NCI-H2081 treated with DMSO at 0.1 percent for 48 hours (cell line): ENCODE data around the gene HELB.
"Not testable (repeated sequence)": the region's sequence is repeated elsewhere in the genome, so short reads cannot be mapped to it uniquely, and the experiment has no call there.

Source experiments
- DNase-seq: peaks from one replicate; lab custom pipeline; 2025; lab: John Stamatoyannopoulos, UW

Gene HELB

DNA sequence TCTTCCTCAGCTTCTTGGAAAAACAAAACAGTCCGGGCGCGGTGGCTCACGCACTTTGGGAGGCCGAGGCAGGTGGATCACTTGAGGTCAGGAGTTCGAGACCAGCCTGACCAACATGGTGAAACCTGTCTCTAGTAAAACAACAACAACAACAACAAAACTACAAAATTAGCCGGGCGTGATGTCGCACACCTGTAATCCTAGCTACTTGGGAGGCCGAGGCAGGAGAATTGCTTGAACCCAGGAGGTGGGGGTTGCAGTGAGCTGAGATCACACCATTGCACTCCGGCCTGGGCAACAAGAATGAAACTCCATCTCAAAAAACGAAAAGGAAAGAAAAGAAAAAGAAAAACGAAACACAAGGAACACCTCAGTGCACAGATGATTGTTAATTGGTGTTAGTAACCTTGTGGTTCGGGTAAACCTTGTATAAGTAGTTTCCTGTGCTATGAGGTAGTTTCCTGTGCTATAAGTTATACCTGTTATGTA is 1.1 kb downstream of the HELB start:
- not testable (repeated sequence) for DNase-seq

DNA sequence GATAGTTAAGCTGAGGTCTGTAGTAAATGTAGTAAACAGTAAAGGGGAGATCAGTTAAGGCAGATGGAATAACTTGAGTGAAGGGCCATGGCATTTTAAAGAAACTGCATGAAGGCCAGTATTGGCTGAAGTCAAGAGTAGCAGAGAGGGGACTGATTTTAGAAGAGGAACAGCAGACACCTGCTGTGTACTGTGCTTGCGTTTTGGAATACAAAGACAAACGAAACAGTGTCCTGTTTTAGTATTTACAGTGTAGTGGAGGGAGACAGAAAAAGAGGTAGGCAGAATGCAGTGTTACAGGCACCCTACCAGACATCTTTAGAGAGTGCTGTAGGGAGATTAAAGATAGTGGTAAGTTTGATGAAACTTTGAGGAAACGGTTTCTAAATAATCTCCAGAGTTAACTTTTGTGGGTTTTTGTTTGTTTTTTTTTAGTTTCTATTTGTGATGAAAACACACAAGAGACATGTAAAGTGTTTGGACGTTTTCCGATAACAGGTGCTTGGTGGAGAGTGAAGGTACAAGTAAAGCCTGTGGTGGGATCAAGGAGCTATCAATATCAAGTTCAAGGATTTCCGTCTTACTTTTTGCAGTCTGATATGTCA is 2.1 kb downstream of the HELB start:
- DNase-seq, result no peak

- no peak for DNase-seq
Measured at GRCh38 chr12:66309606-66310005, 7.3 kb downstream of the HELB start.

DNA sequence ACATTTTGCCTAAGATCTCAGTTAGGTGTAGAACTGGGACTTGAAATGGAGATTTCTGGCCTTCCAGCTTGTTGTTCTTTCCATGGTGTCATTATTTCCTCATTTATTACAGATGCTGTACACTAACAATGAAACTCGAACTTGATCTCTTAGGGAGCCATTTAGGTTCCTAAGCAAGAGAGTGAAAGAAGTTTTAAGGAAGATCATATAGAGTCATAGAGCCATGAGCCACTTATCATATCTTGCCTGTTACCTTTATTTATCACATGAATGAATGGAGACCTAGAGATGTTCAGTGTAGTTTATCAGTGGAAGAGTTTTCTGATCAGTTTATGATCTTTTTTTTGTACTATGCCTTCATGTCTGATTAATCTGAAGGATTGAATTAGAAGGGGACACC is 9.9 kb downstream of the HELB start:
- no peak for DNase-seq

GRCh38 chr12:66314278-66314677 is 12.0 kb downstream of the HELB start:
- no peak for DNase-seq

- DNase-seq, result no peak
Measured at GRCh38 chr12:66319266-66319954, 17.1 kb downstream of the HELB start.

- DNase-seq, result no peak
Measured at GRCh38 chr12:66320996-66321395, 18.7 kb downstream of the HELB start.

DNA sequence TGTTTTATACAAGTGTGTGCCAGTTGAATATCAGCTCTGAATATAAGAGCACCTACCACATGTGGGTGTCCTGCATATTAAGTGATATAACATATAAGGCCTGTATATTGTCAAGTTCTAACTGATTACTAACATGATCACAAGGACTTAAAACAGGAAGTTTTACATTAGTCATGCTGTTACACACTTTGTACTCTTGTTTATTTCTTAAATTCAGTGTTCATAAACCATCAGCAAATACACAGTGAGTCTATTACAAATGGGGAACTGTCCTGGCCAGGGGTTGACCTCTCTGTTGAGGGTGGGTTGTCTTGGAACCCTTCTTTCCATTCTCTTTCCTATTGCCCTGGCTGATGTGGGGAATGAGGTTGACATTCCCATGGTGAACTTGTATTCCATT is 19.1 kb downstream of the HELB start:
- no peak for DNase-seq

GRCh38 chr12:66323017-66323416 is 20.7 kb downstream of the HELB start:
- no peak for DNase-seq

- DNase-seq, result no peak
Measured at GRCh38 chr12:66329941-66330340, 27.6 kb downstream of the HELB start.

GRCh38 chr12:66331016-66331415 is 28.7 kb downstream of the HELB start:
- no peak for DNase-seq

- DNase-seq, result no peak
Measured at GRCh38 chr12:66331814-66332213, 29.5 kb downstream of the HELB start.

- no peak for DNase-seq
Measured at GRCh38 chr12:66335746-66336145, 33.5 kb downstream of the HELB start.

DNA sequence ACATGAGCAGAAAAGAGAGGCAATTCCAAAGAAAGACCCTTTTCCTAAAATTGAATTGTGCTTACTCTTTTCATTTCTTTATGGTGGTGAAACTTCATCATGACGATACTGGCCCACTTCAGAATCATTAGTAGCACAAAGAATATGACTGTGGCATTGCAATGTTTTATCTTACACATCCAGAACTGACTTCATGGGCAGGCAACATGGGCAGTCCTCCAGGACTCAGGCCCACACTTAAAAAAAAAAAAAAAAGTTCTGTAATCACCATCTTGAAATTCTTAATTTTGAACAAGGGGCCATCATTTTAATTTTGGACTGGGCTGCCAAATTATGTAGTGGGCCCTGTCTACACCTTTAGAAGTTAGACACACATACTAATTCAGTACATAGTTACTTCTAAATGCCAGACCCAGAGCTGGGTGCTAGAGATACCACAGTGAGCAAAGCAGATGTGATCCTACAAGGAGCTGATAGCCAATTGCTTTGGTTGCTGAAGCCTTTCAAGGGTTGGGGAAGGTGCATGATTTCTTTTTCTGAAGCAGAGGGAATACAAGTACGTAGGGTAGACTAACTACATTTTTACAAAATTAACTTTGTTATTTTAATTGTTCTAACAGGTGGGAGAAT is 35.2 kb downstream of the HELB start:
- DNase-seq, result no peak

DNA sequence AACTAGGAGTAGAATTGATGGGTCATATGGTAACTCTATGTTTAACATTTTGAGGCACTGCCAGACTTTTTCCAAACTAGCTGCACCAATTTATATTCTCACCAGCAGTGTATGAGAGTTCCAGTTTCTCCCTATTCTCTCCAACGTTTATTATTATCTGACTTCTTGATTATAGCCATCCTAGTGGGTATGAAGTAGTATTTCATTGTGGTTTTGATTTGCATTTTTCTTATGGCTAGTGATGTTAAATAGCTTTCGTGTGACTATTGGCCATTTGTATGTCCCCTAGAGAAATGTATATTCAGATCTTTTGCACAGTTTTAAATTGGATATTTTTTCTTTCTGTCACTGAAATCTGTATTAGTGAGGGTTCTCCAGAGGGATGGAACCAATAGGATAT is 37.8 kb downstream of the HELB start:
- no peak for DNase-seq

GRCh38 chr12:66341126-66341525 is 38.8 kb downstream of the HELB start:
- DNase-seq, result no peak

DNA sequence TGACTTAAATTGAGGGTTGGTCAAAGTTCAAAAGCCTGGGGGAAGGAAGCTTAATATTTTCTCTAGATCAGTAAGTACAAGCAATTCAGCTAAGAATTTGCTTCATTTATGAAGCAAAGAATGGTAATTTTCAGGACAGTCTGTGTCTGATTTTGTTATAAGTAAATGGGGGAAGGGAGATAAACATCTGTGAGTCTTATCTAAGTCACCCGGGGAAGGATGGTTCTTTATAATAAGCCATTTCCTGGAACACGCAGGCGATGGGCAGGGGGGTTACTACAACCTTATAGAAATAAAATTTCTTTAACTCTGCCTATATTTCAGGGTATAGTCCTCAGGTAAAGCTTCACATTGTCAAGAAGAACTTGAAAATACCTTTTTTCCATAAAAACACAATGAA is 42.9 kb downstream of the HELB start:
- no peak for DNase-seq

GRCh38 chr12:66345956-66346355 is 43.7 kb downstream of the HELB start:
- no peak for DNase-seq

GRCh38 chr12:66351301-66351700 is 49.0 kb downstream of the HELB start:
- no peak for DNase-seq

DNA sequence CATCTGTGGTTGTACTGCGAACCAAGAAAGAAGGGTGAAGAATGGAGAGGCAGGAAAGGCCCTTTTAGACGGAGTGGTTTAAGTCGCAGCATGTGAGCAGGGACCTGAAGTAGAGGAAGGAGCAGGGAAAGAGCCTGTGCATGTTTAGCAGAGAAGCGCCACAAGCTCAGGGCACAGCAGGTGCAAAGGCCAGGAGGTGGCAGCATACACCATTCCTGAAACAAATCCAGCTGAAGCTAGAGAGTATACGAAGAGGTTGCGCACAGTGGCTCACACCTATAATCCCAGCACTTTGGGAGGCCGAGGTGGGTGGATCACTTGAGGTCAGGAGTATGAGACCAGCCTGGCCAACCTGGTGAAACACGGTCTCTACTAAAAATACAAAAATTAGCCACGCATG is 49.9 kb downstream of the HELB start:
- no peak for DNase-seq

- DNase-seq, result no peak
Measured at GRCh38 chr12:66352899-66353298, 50.6 kb downstream of the HELB start.

DNA sequence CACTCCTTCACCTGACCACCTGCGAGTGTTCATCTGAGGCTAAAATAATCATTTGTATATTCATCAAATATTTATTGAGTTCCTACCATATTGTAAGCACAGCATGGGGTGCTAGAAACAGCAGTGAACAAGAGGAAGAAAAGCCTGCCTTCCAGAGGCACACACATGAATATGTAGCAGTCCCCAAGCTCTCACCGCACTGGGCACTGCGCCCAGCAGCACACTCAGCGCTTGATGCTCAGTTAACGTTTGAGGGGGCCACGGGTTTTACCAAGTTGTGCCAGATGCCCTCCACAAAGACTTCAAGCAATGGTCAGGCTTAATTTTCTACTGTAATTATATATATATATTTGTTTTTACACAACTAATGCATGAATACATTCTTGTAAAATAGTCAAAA is 52.0 kb downstream of the HELB start:
- DNase-seq, result no peak

- no peak for DNase-seq
Measured at GRCh38 chr12:66359300-66359699, 57.0 kb downstream of the HELB start.

- no peak for DNase-seq
Measured at GRCh38 chr12:66361703-66362102, 59.4 kb downstream of the HELB start.
